Measurements from ENCODE around the gene SLC31A2.

- TF ChIP-seq CTCF (IDR thresholded peaks at IDR 0.05) = no peak
- TF ChIP-seq MAX (IDR thresholded peaks at IDR 0.05; ENCODE audit: low read depth) = no peak
- no peak for TF ChIP-seq TCF12 (IDR thresholded peaks at IDR 0.05)
- TF ChIP-seq REST (IDR thresholded peaks at IDR 0.05; ENCODE audit: low read depth, low read length) = no peak
- TF ChIP-seq POLR2AphosphoS5 (IDR thresholded peaks at IDR 0.05; ENCODE audit: low read depth, low read length) = no peak
- TF ChIP-seq SMC3 (IDR thresholded peaks at IDR 0.05; ENCODE audit: low read depth, low read length) = no peak
These were observed 13.3 kb upstream of the SLC31A2 start for GRCh38 chr9:113137196-113138168.

All from SK-N-SH (cell line).